ENCODE measurements around the gene CORO7.

DNA sequence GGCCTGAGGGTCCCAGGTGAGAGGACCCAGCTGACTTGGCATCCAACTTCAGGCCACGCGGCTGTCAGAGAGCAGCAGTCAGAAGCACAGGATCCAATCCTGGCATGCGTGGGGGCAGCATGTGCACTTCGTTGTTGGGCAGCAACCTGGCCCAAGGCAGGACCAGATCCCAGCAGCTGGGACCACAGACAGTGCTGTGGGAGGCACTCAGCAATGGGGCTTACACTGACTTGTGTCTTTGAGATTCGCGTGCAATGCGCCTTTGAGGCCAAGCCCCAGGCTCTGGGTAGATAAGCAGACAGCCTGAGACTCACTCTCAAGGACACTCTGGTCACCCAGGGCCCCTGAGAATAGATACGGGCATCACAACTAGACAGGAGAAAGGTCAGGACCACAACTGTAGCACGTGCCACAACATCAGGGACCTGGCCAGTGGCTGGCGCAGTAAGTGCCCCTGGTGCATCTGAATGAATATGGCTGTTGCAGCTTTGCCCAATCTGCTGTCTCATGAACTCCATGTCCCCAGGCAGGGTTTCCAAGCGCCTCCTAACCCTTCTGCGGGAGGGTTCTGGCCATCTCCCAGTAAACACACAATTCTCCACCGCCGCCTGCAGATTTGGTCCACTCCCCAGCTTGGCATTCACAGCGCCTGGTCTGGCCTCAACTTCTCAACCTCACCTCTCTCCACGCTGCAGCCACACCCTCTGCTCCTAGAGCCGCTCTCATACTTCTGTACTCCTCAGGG, 68.5 kb downstream of the CORO7 start:
- TF ChIP-seq CTCF (IDR thresholded peaks at IDR 0.05) (no peak), ZFX (IDR thresholded peaks at IDR 0.05; ENCODE audit: borderline replicate concordance) (no peak)
